Fibroblast of mammary gland (primary cell): ENCODE results near the gene ZSCAN26.

Source experiments
- DNase-seq: peaks from one replicate; pipeline ENCODE4 v3.0.0-alpha.2; 2010; ENCODE audit warnings: low read depth
- H3K4me3 ChIP-seq: 2 replicates; pipeline ENCODE4 v1.5.1; 2011; ENCODE audit warnings: low read depth, mild to moderate bottlenecking, low read length, moderate library complexity; ENCODE audit not compliant: control insufficient read depth
- CTCF ChIP-seq: conservative IDR thresholded peaks from 2 replicates; pipeline ENCODE4 v1.5.1; 2011; ENCODE audit warnings: low read depth, low read length, inconsistent platforms; ENCODE audit not compliant: control insufficient read depth, insufficient read depth

ZSCAN26 gene

GRCh38 chr6:28266962-28267694 is at the start of gene ZSCAN26:
TSS of gene ZSCAN26 (plus strand) at chr6:28267143. CDS start at chr6:28271920, 4,777 bp downstream.
- peak; percentile 91 for DNase-seq
- H3K4me3 ChIP-seq = peak within 1 kb of the TSS; percentile 81
- no peak for TF ChIP-seq CTCF

GRCh38 chr6:28217890-28218289 is 49.1 kb upstream of the ZSCAN26 start:
- no peak for DNase-seq
- TF ChIP-seq CTCF = no peak
- no peak overlapping the region for H3K4me3 ChIP-seq

GRCh38 chr6:28218312-28219248 is 48.4 kb upstream of the ZSCAN26 start:
- peak; percentile 55 for DNase-seq

GRCh38 chr6:28220257-28221133 is 46.4 kb upstream of the ZSCAN26 start:
- no peak for TF ChIP-seq CTCF
- H3K4me3 ChIP-seq = no peak overlapping the region
- no peak for DNase-seq

More at GRCh38 chr6:28218312-28219248, 48.4 kb upstream of the ZSCAN26 start:
- H3K4me3 ChIP-seq = peak overlapping the region; percentile 48
- no peak for TF ChIP-seq CTCF

- no peak for TF ChIP-seq CTCF
- H3K4me3 ChIP-seq = peak overlapping the region; percentile 78
- DNase-seq = no peak
Observed at GRCh38 chr6:28224131-28225055, 42.5 kb upstream of the ZSCAN26 start.
